ENCODE measurements around the gene HOXA3.
A peak's percentile ranks its signal among the peaks of the same experiment; 100 is the strongest.

The HOXA3 gene

DNA sequence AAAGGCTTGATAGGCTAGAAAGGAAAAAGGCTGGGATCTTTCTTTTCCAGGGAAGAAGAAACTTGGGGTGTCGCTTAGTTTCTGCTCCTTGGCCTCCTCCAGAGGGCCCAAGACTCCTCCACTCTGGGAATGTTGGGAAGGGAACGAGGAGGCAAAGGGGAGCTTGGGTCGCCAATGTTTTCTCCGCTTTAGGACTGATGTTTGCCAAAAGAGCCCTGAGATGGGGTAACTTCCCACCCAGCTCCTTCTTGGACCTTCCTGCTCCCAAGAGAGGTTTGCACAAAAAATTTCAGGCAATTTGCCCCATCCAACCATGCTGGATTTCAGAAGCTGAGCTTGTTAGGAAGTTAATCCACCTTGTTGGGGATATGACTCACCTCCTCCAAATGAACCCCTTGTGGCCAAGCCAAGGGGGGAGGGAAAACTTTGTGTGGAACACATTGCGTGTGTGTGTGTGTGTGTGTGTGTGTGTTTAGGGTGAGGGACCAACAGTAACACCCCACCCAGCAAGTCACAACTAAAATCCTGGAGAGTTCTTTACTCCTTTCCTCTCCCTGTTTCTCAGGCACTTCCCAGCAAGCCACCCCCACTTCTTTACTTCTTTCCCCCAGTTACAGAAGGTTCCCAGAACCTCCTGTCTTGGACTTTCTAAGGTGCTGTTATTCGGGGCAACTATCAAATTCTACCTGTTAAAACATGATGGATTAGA lies 41.2 kb downstream of the HOXA3 start:
- TF ChIP-seq, protein P1, sequence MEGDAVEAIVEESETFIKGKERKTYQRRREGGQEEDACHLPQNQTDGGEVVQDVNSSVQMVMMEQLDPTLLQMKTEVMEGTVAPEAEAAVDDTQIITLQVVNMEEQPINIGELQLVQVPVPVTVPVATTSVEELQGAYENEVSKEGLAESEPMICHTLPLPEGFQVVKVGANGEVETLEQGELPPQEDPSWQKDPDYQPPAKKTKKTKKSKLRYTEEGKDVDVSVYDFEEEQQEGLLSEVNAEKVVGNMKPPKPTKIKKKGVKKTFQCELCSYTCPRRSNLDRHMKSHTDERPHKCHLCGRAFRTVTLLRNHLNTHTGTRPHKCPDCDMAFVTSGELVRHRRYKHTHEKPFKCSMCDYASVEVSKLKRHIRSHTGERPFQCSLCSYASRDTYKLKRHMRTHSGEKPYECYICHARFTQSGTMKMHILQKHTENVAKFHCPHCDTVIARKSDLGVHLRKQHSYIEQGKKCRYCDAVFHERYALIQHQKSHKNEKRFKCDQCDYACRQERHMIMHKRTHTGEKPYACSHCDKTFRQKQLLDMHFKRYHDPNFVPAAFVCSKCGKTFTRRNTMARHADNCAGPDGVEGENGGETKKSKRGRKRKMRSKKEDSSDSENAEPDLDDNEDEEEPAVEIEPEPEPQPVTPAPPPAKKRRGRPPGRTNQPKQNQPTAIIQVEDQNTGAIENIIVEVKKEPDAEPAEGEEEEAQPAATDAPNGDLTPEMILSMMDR (conservative IDR thresholded peaks at IDR 0.05; ENCODE audit: control insufficient read depth, insufficient read depth, low read depth, low read length) = no peak
- peak; percentile 91 for DNase-seq (ENCODE audit: low read depth)
- peak overlapping the region; percentile 31 for H3K4me3 ChIP-seq (ENCODE audit: control insufficient read depth, low read depth, low read length)

DNA sequence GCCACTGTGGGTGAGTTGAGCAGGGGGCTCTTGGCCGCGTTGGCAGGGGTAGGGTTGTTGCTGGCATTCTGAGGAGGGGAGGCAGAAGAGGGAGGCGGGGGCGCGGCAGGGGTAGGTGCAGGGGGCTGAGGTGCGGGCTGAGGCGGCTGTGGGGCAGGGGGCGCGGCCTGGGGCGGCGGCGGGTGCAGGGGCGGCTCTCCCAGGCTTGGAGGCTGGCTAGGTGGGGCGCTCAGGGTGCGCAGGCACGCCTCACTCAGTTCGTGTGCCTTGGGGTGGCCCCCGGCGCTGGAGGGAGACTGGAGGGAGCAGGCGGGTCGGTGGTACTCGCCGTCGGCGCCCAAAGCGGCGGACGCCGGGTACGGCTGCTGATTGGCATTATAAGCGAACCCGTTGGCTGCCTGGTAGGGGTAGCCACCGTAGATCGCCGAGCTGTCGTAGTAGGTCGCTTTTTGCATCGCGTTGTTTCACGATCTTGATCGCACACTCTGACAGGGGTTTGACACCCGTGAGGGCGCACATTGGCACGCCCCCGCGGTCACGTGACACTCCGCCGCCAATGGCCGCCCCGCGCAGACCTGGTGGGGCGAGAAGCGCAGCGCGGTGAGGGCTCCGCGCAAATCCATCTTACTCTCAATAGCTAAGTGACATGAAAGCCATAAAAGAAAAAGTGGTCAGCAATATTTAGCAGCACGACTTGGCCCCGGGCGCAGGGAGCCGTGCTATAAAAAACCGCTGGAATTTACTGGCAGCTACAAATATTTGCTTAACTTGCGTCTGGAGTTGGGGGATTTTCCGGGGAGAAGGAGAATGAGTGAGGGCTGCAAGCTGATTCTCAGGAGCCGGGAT lies 42.0 kb downstream of the HOXA3 start:
- peak overlapping the region; percentile 31 for H3K4me3 ChIP-seq (ENCODE audit: control insufficient read depth, low read depth, low read length)
- TF ChIP-seq, protein P1 (conservative IDR thresholded peaks at IDR 0.05; ENCODE audit: control insufficient read depth, insufficient read depth, low read depth, low read length) = no peak
- DNase-seq (ENCODE audit: low read depth) = peak; percentile 69

DNA sequence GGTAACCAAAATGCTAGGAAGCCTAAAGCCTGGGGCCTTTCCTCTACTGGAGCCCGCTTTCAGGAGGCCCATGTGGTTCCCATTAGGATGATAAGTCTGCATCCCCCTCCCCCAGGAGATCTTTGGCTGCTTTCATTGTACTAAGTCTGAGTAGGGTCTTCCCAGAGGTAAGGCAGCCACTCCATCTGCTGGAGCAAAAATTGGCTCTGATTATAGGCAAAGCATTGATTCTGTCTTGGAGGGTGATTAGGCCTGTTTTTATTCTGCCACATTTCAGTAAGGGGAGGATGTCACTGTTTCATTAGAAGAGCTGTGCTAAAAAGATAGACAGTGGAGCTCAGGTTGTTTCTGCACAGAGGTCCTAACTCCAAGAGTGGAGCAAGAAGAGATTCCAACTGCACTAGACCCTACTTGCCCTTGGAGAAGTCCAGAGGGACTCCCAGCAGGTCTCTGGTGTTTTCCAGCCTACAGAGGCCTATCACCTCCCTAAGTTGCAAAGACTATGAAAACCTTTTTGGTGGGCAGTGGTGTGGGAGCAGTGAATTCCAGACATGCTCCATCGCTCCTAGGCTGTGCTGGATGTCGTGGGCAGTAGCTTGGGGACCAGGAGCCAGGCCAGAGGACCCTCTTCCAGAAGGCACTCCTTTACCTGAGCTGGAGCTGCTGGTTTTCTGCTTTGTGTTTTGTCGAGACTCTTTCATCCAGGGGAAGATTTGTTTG lies 42.8 kb downstream of the HOXA3 start:
- no peak overlapping the region for H3K4me3 ChIP-seq (ENCODE audit: control insufficient read depth, low read depth, low read length)
- no peak for DNase-seq (ENCODE audit: low read depth)
- TF ChIP-seq, protein P1 (conservative IDR thresholded peaks at IDR 0.05; ENCODE audit: control insufficient read depth, insufficient read depth, low read depth, low read length) = no peak

DNA sequence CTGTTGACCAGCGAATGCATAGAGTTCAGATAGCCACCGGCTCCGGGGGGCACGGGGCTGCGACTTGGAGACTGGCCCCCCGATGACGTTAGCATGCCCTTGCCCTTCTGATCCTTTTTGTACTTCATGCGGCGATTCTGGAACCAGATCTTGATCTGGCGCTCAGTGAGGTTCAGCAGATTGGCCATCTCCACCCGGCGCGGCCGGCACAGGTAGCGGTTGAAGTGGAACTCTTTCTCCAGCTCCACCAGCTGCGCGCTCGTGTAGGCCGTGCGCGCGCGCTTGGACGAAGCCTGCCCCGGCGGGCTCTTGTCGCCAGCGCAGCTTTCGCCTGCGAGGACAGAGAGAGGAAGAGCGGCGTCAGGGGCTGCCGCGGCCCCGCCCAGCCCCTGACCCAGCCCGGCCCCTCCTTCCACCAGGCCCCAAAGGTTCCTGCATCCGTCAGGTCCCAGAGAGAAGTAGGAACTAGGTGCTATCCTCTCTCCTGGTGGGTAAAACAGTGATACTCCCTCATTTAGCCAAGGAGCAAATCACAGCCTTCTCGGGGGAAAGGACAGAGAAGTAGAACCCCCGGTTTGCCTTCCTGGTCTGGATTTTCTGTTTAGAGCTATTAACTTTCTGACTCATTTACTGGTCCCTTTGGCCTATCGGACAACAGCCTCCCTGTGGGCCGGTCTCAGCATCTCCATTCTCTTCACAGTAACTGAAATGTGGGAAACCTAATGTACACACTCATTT lies 43.8 kb downstream of the HOXA3 start:
- peak; percentile 75 for DNase-seq (ENCODE audit: low read depth)
- TF ChIP-seq, protein P1 (conservative IDR thresholded peaks at IDR 0.05; ENCODE audit: control insufficient read depth, insufficient read depth, low read depth, low read length) = no peak
- H3K4me3 ChIP-seq (ENCODE audit: control insufficient read depth, low read depth, low read length) = peak overlapping the region; percentile 1

DNA sequence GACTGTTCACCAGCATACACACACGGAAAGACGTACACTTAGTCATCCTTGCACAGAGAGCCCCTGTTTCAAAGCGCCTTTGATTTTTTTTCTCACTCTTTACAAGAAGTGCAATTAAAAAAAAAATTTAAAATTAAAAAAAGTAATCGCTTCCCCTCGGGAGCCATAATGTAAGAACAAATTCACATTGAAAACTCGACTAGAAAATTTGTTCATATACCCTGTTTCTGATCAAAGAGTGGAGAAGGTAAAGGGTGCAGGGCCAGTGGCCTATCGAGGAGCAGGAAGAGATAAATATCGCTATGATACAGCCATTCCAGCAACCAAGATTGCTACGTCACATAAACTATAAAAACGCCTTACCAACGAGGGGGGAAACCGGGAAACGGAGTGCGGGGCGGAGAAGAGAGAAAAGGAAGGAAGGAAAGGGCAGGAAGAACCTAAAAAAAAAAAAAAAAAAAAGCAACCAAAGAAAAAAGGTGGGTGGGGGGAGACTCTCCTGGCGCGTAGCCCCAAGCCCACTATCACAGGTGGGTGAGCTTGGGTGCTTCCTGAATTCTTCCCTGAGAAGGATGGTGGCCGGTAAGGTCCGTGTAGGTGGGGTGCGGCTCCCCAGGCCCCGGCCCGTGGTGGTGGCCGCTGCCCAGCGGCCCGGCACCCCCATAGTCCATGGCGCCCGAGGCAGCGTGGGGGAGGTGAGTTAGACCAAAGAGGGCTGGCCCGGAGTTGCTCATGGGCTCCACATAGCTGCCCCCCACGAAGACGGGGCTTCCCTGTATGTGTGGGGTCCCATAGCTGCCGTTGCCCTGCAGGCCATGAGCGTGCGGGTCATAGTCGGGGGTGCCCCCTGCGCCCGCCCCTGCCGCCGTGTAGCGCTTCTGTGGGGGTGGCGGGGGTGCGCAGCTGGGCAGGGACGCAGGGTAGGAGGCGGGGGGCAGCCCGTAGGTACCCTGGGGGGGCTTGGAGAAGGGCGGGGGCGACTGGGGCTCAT lies 44.7 kb downstream of the HOXA3 start:
- TF ChIP-seq, protein P1 (conservative IDR thresholded peaks at IDR 0.05; ENCODE audit: control insufficient read depth, insufficient read depth, low read depth, low read length) = no peak
- DNase-seq (ENCODE audit: low read depth) = no peak
- H3K4me3 ChIP-seq (ENCODE audit: control insufficient read depth, low read depth, low read length) = peak overlapping the region; percentile 1
